Fibroblast of skin of left biceps (primary cell): ENCODE results near the gene ITGA8.
"Not testable (repeated sequence)": the region's sequence is repeated elsewhere in the genome, so short reads cannot be mapped to it uniquely, and the experiment has no call there.

ENCODE experiments used
- DNase-seq, 2 experiments: peaks; one replicate each; pipeline ENCODE4 v3.0.0-alpha.2; 2013; ENCODE audit warnings: low read depth in 2 of 2

Gene ITGA8

DNA sequence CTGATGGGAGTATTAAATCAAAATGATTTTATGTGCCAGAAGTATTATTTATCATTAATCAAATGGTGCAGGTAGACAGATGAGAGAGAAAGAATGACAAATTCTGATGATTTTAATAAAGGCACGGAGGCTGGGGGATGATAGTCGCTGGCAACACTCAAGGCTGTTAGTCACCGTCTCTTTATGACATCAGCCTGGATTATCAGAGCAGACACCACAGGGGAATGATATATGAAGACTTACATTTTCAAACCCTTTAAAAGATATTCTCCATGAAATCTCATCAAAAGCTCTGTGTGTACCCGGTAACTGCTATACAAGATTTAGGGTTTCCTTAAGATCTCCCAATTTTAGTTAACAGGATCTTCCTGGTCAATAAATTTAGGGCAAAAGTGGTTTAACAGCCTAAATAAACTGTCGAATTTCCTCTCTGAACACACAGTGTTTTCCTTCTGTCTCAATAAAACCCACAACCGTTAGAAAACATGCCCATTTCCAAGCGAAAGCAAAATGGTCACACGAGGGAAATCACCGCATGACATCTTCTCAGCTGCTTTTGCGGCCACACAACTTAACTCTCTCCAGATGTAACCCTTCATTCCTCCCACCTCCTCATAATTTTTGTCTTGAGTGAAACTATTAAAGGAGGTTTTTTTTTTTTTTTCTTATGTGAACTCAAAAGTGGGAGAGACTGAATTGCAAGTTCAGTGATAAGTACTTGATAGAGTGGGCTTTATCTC lies 215.5 kb downstream of the ITGA8 start:
- peak in 1 of 2 experiments; percentile 46 for DNase-seq

DNA sequence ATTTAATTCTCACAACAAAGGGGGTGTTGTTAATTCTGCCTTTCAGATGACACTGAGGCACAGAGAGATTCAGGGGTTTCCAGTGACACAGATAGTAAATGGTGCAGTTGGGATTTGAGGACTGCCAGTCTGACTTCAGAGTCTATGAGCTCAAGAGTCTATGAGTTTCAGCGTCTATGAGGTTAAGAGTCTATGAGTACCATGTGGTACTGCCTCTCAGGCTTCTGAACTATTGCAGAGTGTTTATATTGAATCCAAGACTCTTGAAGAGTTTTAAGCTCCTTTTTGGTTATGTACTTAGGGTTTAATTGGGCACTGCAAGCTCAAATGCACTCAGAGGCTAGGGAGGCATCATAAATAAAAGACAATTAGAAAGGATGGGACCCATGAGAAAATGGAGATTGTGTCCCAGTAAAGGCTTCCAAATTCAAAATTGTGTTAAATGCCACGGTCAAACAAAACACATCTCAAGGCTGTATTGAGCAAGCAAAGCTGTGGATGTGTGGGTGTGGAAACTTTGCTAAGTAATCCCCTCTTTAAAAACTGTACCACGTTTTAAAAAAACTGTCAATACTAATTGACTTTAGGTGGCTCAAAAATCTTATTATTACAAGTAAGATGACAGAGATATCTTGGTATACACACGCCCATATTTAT lies 224.7 kb downstream of the ITGA8 start:
- DNase-seq, result no peak

DNA sequence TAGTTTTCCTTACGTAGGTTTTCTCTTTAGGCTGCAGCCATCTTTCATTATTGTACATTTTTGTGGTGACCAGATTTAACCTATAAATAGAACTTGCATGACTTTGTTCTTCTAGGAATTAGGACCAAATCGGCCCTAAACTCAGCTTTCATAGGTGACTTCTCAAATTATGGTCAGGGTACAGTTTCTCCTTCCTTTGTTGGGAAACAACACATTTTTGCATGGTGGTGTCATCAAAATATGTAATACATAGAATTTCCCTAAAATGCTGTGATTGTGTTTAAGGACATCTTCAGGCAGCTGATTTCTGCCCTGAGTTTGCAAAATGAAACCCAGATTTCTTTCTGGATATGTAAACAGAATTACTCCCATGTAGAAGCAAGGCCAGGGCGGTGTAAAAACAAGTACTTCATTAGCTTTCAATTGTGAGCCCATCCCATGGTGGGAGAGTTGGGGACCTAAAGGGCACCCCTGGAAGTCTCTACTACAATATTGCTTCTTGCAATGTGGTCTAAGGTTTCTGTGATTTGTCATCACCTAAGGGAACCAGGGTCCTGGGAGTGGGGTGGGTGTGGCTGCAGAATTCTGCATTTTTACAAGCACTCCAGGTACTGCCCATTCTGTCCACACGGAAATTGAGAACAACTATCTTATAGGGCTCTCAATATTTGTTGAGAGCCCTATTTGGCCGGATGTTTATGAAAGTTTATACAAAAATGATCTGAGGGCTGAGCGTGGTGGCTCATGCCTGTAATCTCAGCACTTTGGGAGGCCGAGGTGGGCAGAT lies 227.7 kb downstream of the ITGA8 start:
- DNase-seq, result peak in 1 of 2 experiments; percentile 38

DNA sequence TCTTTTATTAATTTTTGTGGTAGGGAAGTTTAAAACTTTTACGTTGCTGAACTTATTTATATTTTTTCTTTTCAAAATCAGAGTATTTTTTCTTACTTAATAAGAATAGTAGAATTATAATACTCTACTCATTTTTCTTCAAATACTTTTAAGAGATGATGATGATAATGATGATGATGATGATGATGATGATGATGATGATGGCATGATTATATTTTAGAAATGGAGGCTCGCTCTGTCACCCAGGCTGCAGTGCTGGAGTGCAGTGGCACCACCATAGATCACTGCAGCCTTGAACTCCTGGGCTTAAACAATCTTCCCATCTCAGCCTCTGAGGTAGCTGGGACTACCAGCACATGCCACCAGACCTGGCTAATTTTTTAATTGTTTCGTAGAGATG lies 230.3 kb downstream of the ITGA8 start:
- no peak for DNase-seq

DNA sequence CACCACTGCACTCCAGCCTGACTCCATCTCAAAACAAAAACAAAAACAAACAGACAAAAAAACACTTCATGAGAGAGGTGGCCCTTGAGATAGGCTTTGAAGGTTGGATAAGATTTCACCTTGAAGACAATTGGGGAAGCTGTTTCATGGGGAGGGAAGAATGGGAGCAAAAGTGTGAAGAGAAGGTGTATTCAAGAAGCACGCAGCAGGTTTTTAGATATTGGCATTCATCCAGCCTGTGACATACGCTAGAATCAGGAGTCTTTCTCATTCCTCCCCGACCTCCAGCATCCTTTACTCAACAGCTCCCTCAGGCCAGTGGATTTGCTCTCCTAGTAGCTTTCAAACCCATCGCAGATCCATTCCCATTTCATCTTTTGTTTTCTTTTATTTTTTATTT lies 232.3 kb downstream of the ITGA8 start:
- no peak for DNase-seq

DNA sequence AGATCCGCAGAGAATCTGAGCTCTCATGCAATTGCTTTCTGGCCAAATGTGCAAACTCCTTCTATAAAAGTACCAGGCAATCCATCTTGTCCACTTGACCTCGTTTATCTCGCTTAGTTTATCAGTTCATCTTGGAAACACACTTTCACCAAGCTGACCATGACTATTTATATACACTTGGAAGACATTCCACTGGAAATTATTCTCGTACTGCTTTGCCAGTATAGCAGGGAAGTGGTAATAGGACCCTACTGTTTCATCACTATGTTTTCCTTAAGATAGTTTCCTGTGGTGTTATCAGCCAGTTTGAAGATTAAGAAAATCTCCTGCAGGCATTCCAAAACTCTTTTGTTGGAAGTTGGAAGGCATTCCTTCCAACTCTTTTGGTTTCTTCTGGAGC lies 233.3 kb downstream of the ITGA8 start:
- peak; percentile 77 to 78 for DNase-seq

DNA sequence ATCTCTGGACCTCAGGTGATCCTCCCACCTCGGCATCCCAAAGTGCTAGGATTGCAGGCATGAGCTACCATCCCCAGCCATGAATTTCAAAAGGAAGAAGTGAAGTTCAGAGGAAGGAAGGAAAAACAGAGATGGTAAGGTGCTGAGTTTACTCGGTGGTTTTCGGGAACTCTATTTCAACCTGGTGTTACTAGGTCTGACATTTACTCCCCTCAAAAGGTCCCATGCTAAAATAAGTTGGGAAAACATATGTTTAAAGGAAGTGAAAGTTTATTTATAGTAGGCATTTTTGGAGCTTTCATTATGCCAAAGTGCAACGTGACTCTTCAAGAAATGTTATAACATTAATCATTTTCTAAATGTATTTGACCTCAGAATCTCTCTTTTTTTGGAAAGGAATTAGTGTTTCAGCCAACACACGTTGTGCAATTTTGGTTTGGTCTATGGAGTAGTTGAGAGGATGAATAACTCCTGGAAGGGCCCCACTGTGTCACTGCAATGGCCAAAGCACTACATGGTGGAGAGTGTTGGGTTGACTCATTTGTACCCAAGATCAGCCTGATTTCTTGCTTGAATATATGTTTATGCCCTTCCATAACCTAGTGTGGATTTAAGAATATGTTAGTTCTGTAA lies 233.9 kb downstream of the ITGA8 start:
- DNase-seq, result peak; percentile 83 to 86

DNA sequence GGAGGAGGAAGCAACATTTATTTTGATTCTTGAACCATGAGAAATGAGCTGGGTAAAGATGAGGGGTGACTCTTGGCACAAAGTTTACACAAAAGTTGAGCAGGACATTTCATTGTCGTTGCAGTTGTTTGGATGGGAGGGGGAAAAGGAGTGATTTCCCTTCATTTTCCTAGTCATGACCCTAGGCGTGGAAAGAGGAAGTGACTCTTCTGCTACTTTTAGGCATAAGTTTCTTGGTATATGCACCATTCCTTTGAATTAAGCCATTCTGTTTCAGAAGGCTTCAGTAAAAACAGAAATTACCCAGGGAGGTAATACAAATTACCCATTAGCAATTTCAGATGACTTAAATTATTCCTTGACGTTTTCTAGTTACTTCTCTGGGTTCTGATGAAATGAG lies 234.7 kb downstream of the ITGA8 start:
- DNase-seq, result no peak

DNA sequence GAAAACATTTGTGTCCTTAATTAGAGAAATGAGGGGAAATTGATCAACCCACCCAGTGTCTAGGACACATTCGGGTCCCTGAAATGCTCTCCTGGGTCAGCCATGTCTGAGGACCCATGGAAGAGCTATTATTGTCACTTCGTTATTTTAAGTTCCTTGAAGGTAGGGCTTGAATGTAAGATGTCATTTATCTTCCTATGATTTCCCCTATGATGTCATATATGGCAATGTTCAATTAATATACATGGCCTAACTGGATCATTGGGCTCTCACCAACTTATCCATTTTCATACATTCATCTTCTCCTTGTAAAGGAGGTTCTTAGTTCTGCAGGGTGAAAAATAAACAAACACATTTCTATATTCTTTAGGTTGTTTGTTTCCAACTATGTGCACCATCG lies 235.6 kb downstream of the ITGA8 start:
- no peak for DNase-seq

DNA sequence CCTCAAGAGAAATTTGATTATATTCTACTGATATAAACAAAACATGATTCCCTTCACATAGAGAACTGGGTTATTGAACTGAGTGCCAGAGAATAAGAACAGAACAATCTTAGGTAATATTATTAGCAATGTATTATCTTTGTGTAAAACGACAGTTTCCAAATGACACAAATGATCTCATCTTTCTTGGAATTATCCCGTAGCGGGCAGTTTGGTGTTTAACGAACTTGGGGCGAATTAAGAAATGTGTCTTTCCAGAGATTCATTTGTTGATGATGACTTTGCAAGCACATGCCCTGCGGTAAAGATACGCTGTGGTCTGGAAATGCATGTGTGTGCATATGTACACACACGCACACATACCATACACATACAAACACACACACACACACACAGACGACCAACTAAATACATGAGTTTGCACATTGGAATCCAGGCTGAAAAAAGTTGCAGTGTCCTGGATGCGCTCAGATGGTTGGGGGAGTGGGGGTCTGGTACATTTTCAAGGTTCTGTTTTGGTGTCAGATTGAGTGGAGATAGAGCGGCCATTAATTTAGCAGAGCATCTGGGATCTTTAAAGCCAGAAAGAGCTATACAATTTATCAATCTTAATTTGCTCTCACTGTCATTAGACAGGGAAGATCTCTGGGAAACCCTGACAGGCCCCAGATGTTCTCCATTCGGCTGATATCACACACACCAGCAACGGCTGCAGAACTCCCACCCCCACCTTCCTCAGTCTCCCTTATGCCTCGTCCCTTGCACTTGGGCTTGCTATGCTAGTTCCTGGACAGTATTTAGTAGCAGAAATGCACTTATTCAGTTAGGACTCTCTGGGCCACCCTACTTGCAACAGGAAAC lies 236.3 kb downstream of the ITGA8 start:
- peak; percentile 78 to 83 for DNase-seq

DNA sequence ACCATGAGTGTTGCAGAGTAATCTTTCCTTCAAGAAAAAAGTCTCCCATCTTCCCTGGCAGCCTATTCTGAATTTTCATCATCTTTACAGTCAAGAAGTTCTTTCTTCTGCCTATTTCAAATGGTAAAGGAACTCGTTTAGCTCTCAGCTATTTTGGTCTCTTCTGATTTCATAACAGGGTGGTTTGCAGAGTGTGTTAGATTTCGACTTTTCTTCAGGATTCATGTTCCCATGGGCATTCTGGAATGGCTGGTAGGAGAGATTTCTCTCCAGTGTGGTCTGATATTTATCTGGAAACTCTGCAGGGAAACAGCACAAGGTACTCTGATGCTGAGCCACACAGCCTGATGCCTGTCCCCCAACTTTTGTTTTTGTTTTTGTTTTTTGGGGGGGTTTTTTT lies 237.6 kb downstream of the ITGA8 start:
- peak; percentile 82 to 83 for DNase-seq

DNA sequence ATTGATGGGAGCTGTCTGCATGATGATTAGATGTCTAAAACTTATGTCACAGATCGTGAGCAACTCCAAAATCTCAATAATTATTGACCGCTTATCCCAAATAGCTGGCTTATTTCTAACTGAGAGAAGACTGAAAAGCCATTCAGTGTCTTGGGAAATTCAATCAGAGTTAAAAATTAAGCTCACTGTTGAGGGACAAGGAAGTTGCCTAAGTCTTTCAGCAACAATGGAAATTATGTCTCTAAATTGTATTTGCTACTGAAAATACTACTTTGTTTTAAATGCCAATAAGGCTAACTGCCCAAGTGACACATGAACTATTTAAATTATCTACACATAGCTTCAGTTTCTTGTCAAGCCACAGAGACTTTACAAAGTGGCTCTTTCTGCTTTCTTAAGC lies 240.8 kb downstream of the ITGA8 start:
- DNase-seq, result no peak

DNA sequence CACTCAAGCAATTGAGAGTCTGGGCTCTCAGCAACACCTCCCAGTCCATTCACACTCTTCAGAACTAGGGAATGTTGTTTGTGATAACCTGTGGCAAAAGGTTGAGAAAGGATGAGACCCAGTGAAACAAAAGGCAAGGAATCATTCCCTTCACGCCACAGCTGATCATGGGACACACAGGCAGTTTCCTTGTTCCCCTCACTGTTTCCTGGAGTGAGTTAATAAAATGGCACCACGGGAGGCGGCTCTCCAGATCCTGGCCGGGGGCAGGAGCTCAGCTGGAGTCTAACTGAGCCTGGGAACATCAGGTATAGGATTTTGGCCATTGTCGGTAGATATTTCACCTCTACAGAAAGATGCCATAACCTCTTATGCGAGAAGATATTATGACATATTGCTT lies 241.3 kb downstream of the ITGA8 start:
- no peak for DNase-seq

DNA sequence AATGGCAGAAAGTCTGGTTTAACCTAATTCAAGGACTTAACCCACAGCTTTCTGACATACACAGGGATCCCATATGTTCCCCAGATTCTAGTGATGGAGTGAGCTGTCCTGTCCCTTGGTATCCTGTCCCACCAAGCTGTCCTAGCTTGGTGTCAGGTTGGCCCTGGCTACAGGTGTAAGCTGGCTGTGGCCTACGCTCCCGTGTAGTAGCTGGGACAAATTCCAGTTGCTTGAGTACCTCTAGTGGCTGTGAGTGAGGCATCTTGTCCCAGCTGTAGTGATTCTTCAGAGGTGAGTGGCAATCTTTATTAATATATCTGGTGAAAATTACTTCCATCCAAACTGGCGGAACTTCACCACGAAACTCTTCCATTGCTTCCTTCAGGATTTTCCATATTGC lies 243.4 kb downstream of the ITGA8 start:
- DNase-seq, result no peak

DNA sequence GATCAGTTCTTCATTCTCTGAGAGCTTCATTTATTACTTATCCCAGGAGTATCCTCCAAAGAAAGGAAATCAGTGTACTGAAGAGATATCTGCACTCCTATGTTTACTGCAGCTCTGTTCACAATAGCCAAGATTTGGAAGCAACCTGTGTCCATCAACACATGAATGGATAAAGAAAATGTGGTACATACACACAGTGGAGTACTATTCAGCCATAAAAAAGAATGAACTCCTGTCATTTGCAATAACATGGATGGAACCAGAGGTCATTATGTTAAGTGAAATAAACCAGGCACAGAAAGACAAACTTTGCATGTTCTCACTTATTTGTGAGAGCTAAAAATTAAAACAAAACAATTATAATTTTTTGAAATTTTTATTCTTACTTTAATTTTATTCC lies 244.3 kb downstream of the ITGA8 start:
- DNase-seq, result not testable (repeated sequence)

DNA sequence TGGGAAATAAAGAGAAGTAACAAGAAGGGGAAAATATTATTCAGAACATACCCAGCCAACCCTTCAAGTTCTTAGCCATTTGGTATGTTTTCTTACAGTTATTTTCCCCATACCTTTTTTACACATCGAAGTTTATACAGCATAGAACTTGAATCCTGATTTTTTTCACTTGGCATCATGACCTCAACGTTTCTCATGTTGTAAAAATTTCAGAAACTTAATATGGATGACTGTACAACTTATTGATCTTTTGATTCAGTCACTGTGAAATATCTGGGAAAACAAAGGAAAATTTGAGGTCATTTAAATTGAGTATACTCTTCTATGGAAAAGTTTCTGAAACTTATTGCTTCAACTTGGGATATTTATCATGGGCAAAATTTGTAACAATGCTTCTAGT lies 245.1 kb downstream of the ITGA8 start:
- no peak for DNase-seq

DNA sequence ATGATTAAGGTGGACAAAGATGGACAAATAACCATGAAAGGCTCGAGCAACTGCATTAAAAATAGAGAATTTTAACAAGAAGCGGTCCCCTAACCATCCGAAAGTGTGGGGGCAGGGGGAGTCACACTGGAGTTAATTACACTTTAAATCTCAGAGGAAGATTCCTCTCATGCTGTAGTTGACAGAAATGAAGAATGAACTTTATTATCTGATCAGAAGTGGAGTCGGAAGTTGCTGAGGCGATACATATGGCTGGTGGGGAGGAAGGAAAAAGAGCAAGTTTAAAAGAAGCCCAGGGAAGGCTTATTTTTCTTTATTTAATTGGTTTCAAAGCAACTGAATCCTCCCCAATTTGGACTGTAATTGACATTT lies 246.3 kb downstream of the ITGA8 start:
- no peak for DNase-seq

DNA sequence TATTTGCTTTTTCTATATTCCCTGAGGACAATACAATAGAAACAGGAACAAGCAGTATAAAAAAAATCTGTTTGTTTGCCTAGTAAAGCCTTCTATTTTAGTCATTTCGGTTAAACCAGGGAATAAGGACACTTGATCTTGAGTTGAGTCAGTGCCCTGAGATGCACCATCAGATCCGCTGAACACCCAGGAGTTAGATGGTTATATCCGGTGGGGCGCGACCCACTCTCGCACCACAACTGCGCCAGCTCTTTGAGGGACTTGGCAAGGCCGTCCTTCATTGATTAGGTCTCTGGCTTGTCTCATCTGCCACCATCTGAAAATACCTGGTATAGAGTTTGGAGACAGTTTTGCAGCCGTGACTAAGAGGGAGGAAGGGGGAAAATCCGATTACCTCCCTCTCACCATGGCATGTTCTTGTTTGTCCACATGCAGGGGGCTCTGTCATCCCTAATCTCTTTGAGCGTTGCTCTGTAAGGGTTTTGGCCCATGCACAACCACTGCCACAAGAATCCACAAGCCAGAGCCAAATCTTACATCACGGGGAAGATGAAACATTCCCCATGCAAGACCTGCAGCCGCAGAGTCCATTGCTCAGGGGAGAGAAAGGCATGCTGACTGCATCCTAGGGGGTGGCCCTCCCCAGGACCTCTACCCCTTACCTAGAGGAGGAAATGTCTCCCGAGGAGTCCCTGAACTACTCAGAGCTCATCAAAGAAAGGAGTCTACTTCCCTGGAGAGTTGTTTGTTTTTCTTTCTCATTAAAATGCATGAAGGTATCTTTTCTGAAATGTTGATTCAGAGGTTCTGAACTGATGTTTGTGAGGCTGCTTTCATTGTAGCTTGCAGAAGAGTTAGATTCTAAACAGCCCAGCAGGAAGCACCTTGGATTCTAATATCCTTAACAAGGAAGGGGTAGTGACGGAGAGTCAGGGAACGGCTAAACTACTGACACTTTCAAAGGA lies 247.0 kb downstream of the ITGA8 start:
- peak; percentile 84 to 86 for DNase-seq

DNA sequence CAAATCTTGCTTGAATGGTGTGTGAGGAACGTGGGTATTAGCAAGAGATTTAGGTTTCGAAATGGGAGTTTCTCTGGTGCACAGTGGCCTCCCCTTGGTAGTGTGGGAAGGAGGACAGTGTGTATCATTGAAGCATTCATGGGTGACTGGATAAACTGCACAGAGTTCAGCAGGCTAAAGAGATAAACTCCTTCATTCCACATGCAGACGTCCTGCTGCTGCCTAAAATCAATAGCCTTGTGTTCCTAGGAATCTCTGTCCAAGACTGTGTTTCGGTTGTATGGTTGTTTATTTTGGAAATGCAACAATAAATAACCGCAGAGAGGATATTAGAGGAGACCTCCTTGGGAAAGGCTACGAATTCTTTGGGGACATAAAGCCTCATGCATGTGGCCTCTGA lies 247.7 kb downstream of the ITGA8 start:
- no peak for DNase-seq

DNA sequence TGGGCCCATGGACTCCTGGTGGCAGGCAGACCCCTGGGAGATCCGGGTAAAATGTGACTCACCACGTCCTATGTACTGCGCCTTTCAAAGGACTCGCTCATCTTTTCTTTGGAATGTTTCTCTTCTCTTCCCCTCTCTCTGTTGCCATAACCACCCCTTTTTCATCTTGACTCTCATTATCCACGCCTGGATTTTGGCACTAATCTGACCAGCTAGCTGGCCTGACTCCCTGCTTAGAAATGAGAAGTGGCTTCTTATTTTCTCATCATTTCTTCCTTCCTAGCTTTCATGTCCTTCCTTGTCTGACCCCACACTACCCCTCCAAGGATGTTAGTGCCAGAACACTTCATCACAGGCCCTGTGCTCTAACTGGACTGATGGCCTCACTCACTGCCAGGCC lies 250.6 kb downstream of the ITGA8 start:
- DNase-seq, result no peak
